IMR-90 (cell line): ENCODE measurements around the gene ABCG4. TPM values are rescaled to one million over a fixed set of nuclear protein-coding genes. Genes with fewer than 3 reads are reported as not detected.

Source experiments
- ATAC-seq: fragments of 200-7000 bp; cut with Tn5 transposase; 2 replicates; pipeline ENCODE4 v1.9.1; 2020; ENCODE audit warnings: low read depth, mild to moderate bottlenecking, moderate library complexity
- BruUV-seq: library from RNA; stranded (reverse); fragments of 400-500 nt; replicated peaks from 2 replicates; lab custom pipeline; 2021; lab: Mats Ljungman, UMichigan
- CTCF ChIA-PET: fragments of 300-600 bp; formaldehyde crosslinking; extraction: SDS; loops from one replicate; lab custom pipeline; 2021; ENCODE audit warnings: antibody characterized with exemption; lab: Yijun Ruan, JAX
- POLR2A ChIA-PET: fragments of 300-600 bp; sonication (Branson Sonifier 250); formaldehyde crosslinking; loops from one replicate; lab custom pipeline; 2022; ENCODE audit warnings: antibody characterized with exemption; ENCODE audit not compliant: unreplicated experiment; lab: Charles Lee
- DNase-seq: peaks from one replicate; pipeline ENCODE4 v3.0.0; 2013
- H2AFZ ChIP-seq: replicated peaks from 2 replicates; pipeline ENCODE3; 2013; ENCODE audit warnings: low read length, mild to moderate bottlenecking; ENCODE audit not compliant: poor library complexity
- H2AK5ac ChIP-seq: 2 replicates; pipeline ENCODE4 v1.6.1; 2013; ENCODE audit warnings: low read depth, low read length, inconsistent platforms
- H2AK9ac ChIP-seq: replicated peaks from 2 replicates; pipeline ENCODE3; 2013; ENCODE audit warnings: mild to moderate bottlenecking, low read depth, low read length, moderate library complexity; ENCODE audit not compliant: poor library complexity
- H2BK120ac ChIP-seq: 2 replicates; pipeline ENCODE4 v1.6.1; 2013; ENCODE audit warnings: low read depth, low read length, inconsistent platforms
- H2BK15ac ChIP-seq: 3 replicates; pipeline ENCODE4 v1.6.1; 2013; ENCODE audit warnings: low read depth, low read length, inconsistent platforms
- H2BK20ac ChIP-seq: 2 replicates; pipeline ENCODE4 v1.6.1; 2013; ENCODE audit warnings: low read depth, mild to moderate bottlenecking, inconsistent platforms, low read length, moderate library complexity
- H2BK5ac ChIP-seq: 2 replicates; pipeline ENCODE4 v1.6.1; 2013; ENCODE audit warnings: mild to moderate bottlenecking, low read depth, low read length, inconsistent platforms; ENCODE audit not compliant: poor library complexity, severe bottlenecking
- H3K14ac ChIP-seq: replicated peaks from 2 replicates; pipeline ENCODE4 v1.6.1; 2013; ENCODE audit warnings: low read depth, low read length, inconsistent platforms
- H3K18ac ChIP-seq: 2 replicates; pipeline ENCODE4 v1.6.1; 2013; ENCODE audit warnings: low read depth, low read length, control low read depth
- H3K23ac ChIP-seq: 2 replicates; pipeline ENCODE4 v1.6.1; 2013; ENCODE audit warnings: low read depth, low read length, inconsistent platforms
- H3K27ac ChIP-seq: 2 replicates; pipeline ENCODE4 v1.5.1; 2013; ENCODE audit warnings: mild to moderate bottlenecking, control low read depth, low read length; ENCODE audit not compliant: insufficient read depth
- H3K27me3 ChIP-seq: 2 replicates; pipeline ENCODE4 v1.6.1; 2013; ENCODE audit warnings: low read length; ENCODE audit not compliant: control insufficient read depth, insufficient read depth
- H3K36me3 ChIP-seq: 2 replicates; pipeline ENCODE4 v1.6.1; 2013; ENCODE audit warnings: low read length, mixed read lengths; ENCODE audit not compliant: control insufficient read depth, insufficient read depth
- H3K4ac ChIP-seq: 2 replicates; pipeline ENCODE4 v1.6.1; 2013; ENCODE audit warnings: low read depth, low read length, inconsistent platforms
- H3K4me1 ChIP-seq: 2 replicates; pipeline ENCODE4 v1.6.1; 2013; ENCODE audit warnings: low read length, mixed read lengths; ENCODE audit not compliant: control insufficient read depth, insufficient read depth
- H3K4me2 ChIP-seq: 2 replicates; pipeline ENCODE4 v1.6.1; 2013; ENCODE audit warnings: low read depth, mild to moderate bottlenecking, control low read depth, low read length, moderate library complexity
- H3K4me3 ChIP-seq: 2 replicates; pipeline ENCODE4 v1.5.1; 2013; ENCODE audit warnings: low read depth, mild to moderate bottlenecking, control low read depth, low read length, moderate library complexity; ENCODE audit not compliant: insufficient read depth
- H3K56ac ChIP-seq: 2 replicates; pipeline ENCODE4 v1.6.1; 2013; ENCODE audit warnings: low read length, inconsistent platforms; ENCODE audit not compliant: insufficient read depth; ENCODE audit errors: extremely low read depth
- H3K79me1 ChIP-seq, 2 experiments: 2 replicates each; pipeline ENCODE4 v1.6.1; 2013; ENCODE audit warnings: low read length in 2 of 2, inconsistent platforms in 1 of 2, low read depth in 1 of 2
- H3K9ac ChIP-seq: 2 replicates; pipeline ENCODE4 v1.6.1; 2013; ENCODE audit warnings: low read depth, low read length, control low read depth
- H3K9me1 ChIP-seq: 2 replicates; pipeline ENCODE4 v1.6.1; 2013; ENCODE audit warnings: low read length, inconsistent platforms; ENCODE audit not compliant: insufficient read depth
- H3K9me3 ChIP-seq: 2 replicates; pipeline ENCODE4 v1.6.1; 2013; ENCODE audit warnings: low read length; ENCODE audit not compliant: control insufficient read depth, insufficient read depth
- H4K20me1 ChIP-seq: 2 replicates; pipeline ENCODE4 v1.6.1; 2013; ENCODE audit warnings: low read length, inconsistent platforms; ENCODE audit not compliant: insufficient read depth
- H4K5ac ChIP-seq: 2 replicates; pipeline ENCODE4 v1.6.1; 2013; ENCODE audit warnings: mild to moderate bottlenecking, low read depth, low read length, control low read depth
- H4K8ac ChIP-seq, 2 experiments: 2 replicates each; pipeline ENCODE4 v1.6.1; 2013; ENCODE audit warnings: low read depth in 2 of 2, low read length in 2 of 2, control low read depth in 1 of 2, inconsistent platforms in 1 of 2
- H4K91ac ChIP-seq: 2 replicates; pipeline ENCODE4 v1.6.1; 2013; ENCODE audit warnings: low read depth, low read length, inconsistent platforms; ENCODE audit not compliant: insufficient read depth
- BHLHE40 ChIP-seq: fragments of 150-350 bp; IDR thresholded peaks from 2 replicates; pipeline ENCODE4 v1.6.1; 2016; ENCODE audit warnings: mild to moderate bottlenecking, low read depth, low read length
- CTCF ChIP-seq: conservative IDR thresholded peaks from 2 replicates; pipeline ENCODE4 v1.5.1; 2012; ENCODE audit warnings: mild to moderate bottlenecking, low read depth, low read length, improper control_type of control experiment
- ELK1 ChIP-seq: fragments of 150-350 bp; IDR thresholded peaks from 2 replicates; pipeline ENCODE4 v1.6.1; 2016; ENCODE audit warnings: low read depth, mild to moderate bottlenecking, low read length, moderate library complexity, borderline replicate concordance
- FOS ChIP-seq: fragments of 150-350 bp; IDR thresholded peaks from 2 replicates; pipeline ENCODE4 v1.6.1; 2016; ENCODE audit warnings: low read depth, low read length
- MAZ ChIP-seq: IDR thresholded peaks from 2 replicates; pipeline ENCODE4 v1.6.1; 2012; ENCODE audit warnings: low read depth, mild to moderate bottlenecking, low read length, improper control_type of control experiment, moderate library complexity, borderline replicate concordance
- MXI1 ChIP-seq: IDR thresholded peaks from 2 replicates; pipeline ENCODE4 v1.6.1; 2012; ENCODE audit warnings: low read depth, mild to moderate bottlenecking, low read length, moderate library complexity, borderline replicate concordance
- NFE2L2 ChIP-seq: fragments of 150-350 bp; IDR thresholded peaks from 2 replicates; pipeline ENCODE4 v1.6.1; 2016; ENCODE audit warnings: low read depth, mild to moderate bottlenecking, low read length
- POLR2A ChIP-seq: IDR thresholded peaks from 2 replicates; pipeline ENCODE4 v1.6.1; 2012; ENCODE audit warnings: mild to moderate bottlenecking, low read depth, low read length
- RAD21 ChIP-seq: IDR thresholded peaks from 2 replicates; pipeline ENCODE4 v1.6.1; 2012; ENCODE audit warnings: low read length, improper control_type of control experiment
- RCOR1 ChIP-seq: IDR thresholded peaks from 2 replicates; pipeline ENCODE4 v1.6.1; 2012; ENCODE audit warnings: mild to moderate bottlenecking, low read length, improper control_type of control experiment; ENCODE audit not compliant: insufficient replicate concordance
- RFX5 ChIP-seq: IDR thresholded peaks from 2 replicates; pipeline ENCODE4 v1.8.0; 2012; ENCODE audit warnings: low read depth, mild to moderate bottlenecking, low read length, moderate library complexity
- WGBS, 2 experiments: methylation state at CpG; one replicate each; pipeline versions ENCODE4 v1.1.5 to v1.1.7; 2013; ENCODE audit warnings: missing lambda C conversion rate in 2 of 2; ENCODE audit not compliant: insufficient read length in 1 of 2; ENCODE audit errors: extremely low coverage in 2 of 2; 5-methylcytosine and 5-hydroxymethylcytosine counted together
- dilution Hi-C: fragments of 300-500 bp; cut with HindIII; formaldehyde crosslinking; loops from one replicate; pipeline ENCODE4 v1.14.3; 2018; ENCODE audit warnings: low sequenced_read_pairs; ENCODE audit not compliant: unreplicated experiment
- in situ Hi-C: fragments of 300-500 bp; cut with MboI; formaldehyde crosslinking; loops from 3 replicates; pipeline ENCODE4 v1.14.3; 2019; ENCODE audit warnings: low sequenced_read_pairs, inconsistent platforms, mixed read lengths
- intact Hi-C: fragments of 100-400 bp; cut with micrococcal nuclease; formaldehyde crosslinking; loops from 2 replicates; pipeline ENCODE4 v1.10.0; 2022
- polyA plus RNA-seq, 3 experiments: library from polyadenylated mRNA; depleted of rRNA; stranded (reverse); fragments of >200 nt; gene quantifications; 2 replicates each; pipeline ENCODE4 v1.2.3, GENCODE V29; 2012; ENCODE audit warnings: low replicate concordance in 1 of 3
- total RNA-seq: library from RNA; depleted of rRNA; stranded (reverse); fragments of >200 nt; gene quantifications from 2 replicates; pipeline ENCODE4 v1.2.3, GENCODE V29; 2012

The ABCG4 gene
- total and polyA plus RNA-seq, 2 of the 4 experiments (the other 2 are of a cell fraction), result under 0.01 to 0.26 TPM

GRCh38 chr11:119118227-119118626 is 30.6 kb upstream of the ABCG4 start:
- ChIA-PET CTCF (no interaction called here), POLR2A (no interaction called here)
- no CpG with 5 or more reads among the region's 5 CpGs for WGBS, 2 experiments
- H3K27ac ChIP-seq, result no peak overlapping the region
- no peak overlapping the region for H2AK9ac ChIP-seq
- H3K9me3 ChIP-seq, result no peaks in the 10 kb centered on the region
- H2AFZ ChIP-seq, result no peak overlapping the region
- no peak for DNase-seq
- peaks cover 4% of the 10 kb centered on the region for H3K9me1 ChIP-seq
- peaks cover 1% of the 10 kb centered on the region; the same call in 1 of the 2 replicates for H3K4me1 ChIP-seq
- dilution Hi-C loops, result no loop called here
- H3K4ac ChIP-seq, result no peak overlapping the region
- peaks cover 10 to 25% of the 10 kb centered on the region in 2 experiments for H3K79me1 ChIP-seq
- H4K5ac ChIP-seq, result no peak overlapping the region
- no peak overlapping the region for H3K9ac ChIP-seq
- no peak overlapping the region for H3K4me2 ChIP-seq
- H4K8ac ChIP-seq, result no peak overlapping the region
- no peak for ATAC-seq
- H4K91ac ChIP-seq, result no peak overlapping the region
- no peaks in the 10 kb centered on the region for H3K27me3 ChIP-seq
- intact Hi-C loops, result no loop called here
- no peak overlapping the region for H3K56ac ChIP-seq
- H3K36me3 ChIP-seq, result peaks cover 17% of the 10 kb centered on the region
- no peak overlapping the region for H3K4me3 ChIP-seq
- H4K20me1 ChIP-seq, result no peaks in the 10 kb centered on the region; the same call in 1 of the 2 replicates
- H3K14ac ChIP-seq, result no peak overlapping the region
- H2BK15ac ChIP-seq, result no peak overlapping the region
- no peak overlapping the region for H2BK120ac ChIP-seq
- TF ChIP-seq MXI1 (no peak), BHLHE40 (no peak), RCOR1 (no peak), FOS (no peak), RAD21 (no peak), MAZ (no peak), ELK1 (no peak), POLR2A (no peak), NFE2L2 (no peak), CTCF (no peak), RFX5 (no peak)
- no peak overlapping the region for H2BK5ac ChIP-seq
- no peak overlapping the region for H3K18ac ChIP-seq
- H2BK20ac ChIP-seq, result no peak overlapping the region
- in situ Hi-C loops, result no loop called here
- H2AK5ac ChIP-seq, result no peak overlapping the region
- no peak overlapping the region for H3K23ac ChIP-seq
- BruUV-seq, result no TSS peak
